Parathyroid adenoma (tissue), 2 donors: Measurements from ENCODE around the gene POT1.
"Not testable (repeated sequence)": the region's sequence is repeated elsewhere in the genome, so short reads cannot be mapped to it uniquely, and the experiment has no call there.

Experiments
- H2AFZ ChIP-seq: fragments of 300-600 bp; sonication (generic); one replicate; pipeline ENCODE4 v1.7.0; 2017; ENCODE audit warnings: antibody characterized with exemption, mild to moderate bottlenecking
- H3K27ac ChIP-seq: fragments of 300-600 bp; sonication (generic); one replicate; pipeline ENCODE4 v1.7.0; 2017
- H3K27me3 ChIP-seq: fragments of 300-600 bp; sonication (generic); one replicate; pipeline ENCODE4 v1.7.0; 2017; ENCODE audit warnings: low read length; ENCODE audit not compliant: control insufficient read depth, insufficient read depth
- H3K36me3 ChIP-seq: fragments of 300-600 bp; sonication (generic); one replicate; pipeline ENCODE4 v1.7.0; 2017; ENCODE audit warnings: low read length; ENCODE audit not compliant: control insufficient read depth, insufficient read depth
- H3K4me1 ChIP-seq: fragments of 300-600 bp; sonication (generic); one replicate; pipeline ENCODE4 v1.7.0; 2017; ENCODE audit warnings: control low read depth
- H3K4me2 ChIP-seq: fragments of 300-600 bp; sonication (generic); one replicate; pipeline ENCODE4 v1.7.0; 2017; ENCODE audit warnings: low read length
- H3K4me3 ChIP-seq: fragments of 300-600 bp; sonication (generic); one replicate; pipeline ENCODE4 v1.7.0; 2017; ENCODE audit warnings: low read depth, low read length
- H3K79me2 ChIP-seq: fragments of 300-600 bp; sonication (generic); one replicate; pipeline ENCODE4 v1.7.0; 2017; ENCODE audit warnings: control low read depth
- H3K9ac ChIP-seq: fragments of 300-600 bp; sonication (generic); one replicate; pipeline ENCODE4 v1.7.0; 2017; ENCODE audit warnings: mild to moderate bottlenecking
- H3K9me3 ChIP-seq: fragments of 300-600 bp; sonication (generic); one replicate; pipeline ENCODE4 v1.7.0; 2017; ENCODE audit warnings: low read length; ENCODE audit not compliant: control insufficient read depth
- CTCF ChIP-seq: fragments of 300-600 bp; sonication (generic); IDR thresholded peaks from one replicate; pipeline ENCODE4 v1.7.0; 2017; ENCODE audit warnings: antibody characterized with exemption, mild to moderate bottlenecking
- donor health status: primary hyperparathyroidism.

POT1 gene

GRCh38 chr7:124929467-124930172, at the start of gene POT1:
POT1 (minus strand) TSS chr7:124929825; CDS start chr7:124897173, 32,652 bp downstream.
- H3K79me2 ChIP-seq, result no peaks in the 10 kb centered on the region
- no peak for TF ChIP-seq CTCF
- H3K27ac ChIP-seq, result peak within 1 kb of the TSS; percentile 86
- no peaks in the 10 kb centered on the region for H3K36me3 ChIP-seq
- peaks cover 5% of the 10 kb centered on the region for H3K4me1 ChIP-seq
- H3K27me3 ChIP-seq, result no peaks in the 10 kb centered on the region
- H2AFZ ChIP-seq, result peak within 1 kb of the TSS; percentile 91
- peak within 1 kb of the TSS; percentile 95 for H3K4me2 ChIP-seq
- no peaks in the 10 kb centered on the region for H3K9me3 ChIP-seq
- H3K4me3 ChIP-seq, result peak within 1 kb of the TSS; percentile 93
- H3K9ac ChIP-seq, result no peak within 1 kb of the TSS

- H2AFZ ChIP-seq, H3K9me3 ChIP-seq, H3K79me2 ChIP-seq, H3K27me3 ChIP-seq, H3K36me3 ChIP-seq, H3K27ac ChIP-seq, H3K9ac ChIP-seq, H3K4me1 ChIP-seq, H3K4me2 ChIP-seq, H3K4me3 ChIP-seq: not testable (repeated sequence)
Observed at GRCh38 chr7:124975131-124975530, 45.5 kb upstream of the POT1 start.

- Histone ChIP-seq H3K27me3 (no peaks in the 10 kb centered on the region), H3K9me3 (no peaks in the 10 kb centered on the region), H2AFZ (no peak overlapping the region), H3K4me3 (no peak overlapping the region), H3K4me2 (no peak overlapping the region), H3K27ac (no peak overlapping the region), H3K9ac (no peak overlapping the region), H3K36me3 (no peaks in the 10 kb centered on the region), H3K79me2 (no peaks in the 10 kb centered on the region), H3K4me1 (no peaks in the 10 kb centered on the region)
- TF ChIP-seq CTCF, result no peak
Observed at GRCh38 chr7:124965553-124965952, 35.9 kb upstream of the POT1 start.

GRCh38 chr7:124959676-124960075, 30.1 kb upstream of the POT1 start:
- no peaks in the 10 kb centered on the region for H3K9me3 ChIP-seq
- no peak overlapping the region for H3K4me3 ChIP-seq
- no peaks in the 10 kb centered on the region for H3K36me3 ChIP-seq
- no peaks in the 10 kb centered on the region for H3K79me2 ChIP-seq
- H3K4me2 ChIP-seq, result no peak overlapping the region
- H3K9ac ChIP-seq, result no peak overlapping the region
- no peaks in the 10 kb centered on the region for H3K27me3 ChIP-seq
- no peaks in the 10 kb centered on the region for H3K4me1 ChIP-seq
- TF ChIP-seq CTCF, result no peak
- H2AFZ ChIP-seq, result no peak overlapping the region
- H3K27ac ChIP-seq, result no peak overlapping the region

GRCh38 chr7:124957952-124958351, 28.3 kb upstream of the POT1 start:
- H3K4me2 ChIP-seq, H3K4me3 ChIP-seq, H2AFZ ChIP-seq, H3K27me3 ChIP-seq, H3K36me3 ChIP-seq, H3K9ac ChIP-seq, H3K79me2 ChIP-seq, H3K9me3 ChIP-seq, H3K4me1 ChIP-seq, H3K27ac ChIP-seq: not testable (repeated sequence)

GRCh38 chr7:124956160-124956559, 26.5 kb upstream of the POT1 start:
- no peak for TF ChIP-seq CTCF
- H3K9ac ChIP-seq, result no peak overlapping the region

More at GRCh38 chr7:124956160-124956559, 26.5 kb upstream of the POT1 start:
- no peak overlapping the region for H3K4me3 ChIP-seq
- no peaks in the 10 kb centered on the region for H3K4me1 ChIP-seq
- no peaks in the 10 kb centered on the region for H3K36me3 ChIP-seq
- H3K79me2 ChIP-seq, result no peaks in the 10 kb centered on the region
- H2AFZ ChIP-seq, result no peak overlapping the region
- no peaks in the 10 kb centered on the region for H3K9me3 ChIP-seq
- H3K4me2 ChIP-seq, result no peak overlapping the region
- H3K27ac ChIP-seq, result no peak overlapping the region
- no peaks in the 10 kb centered on the region for H3K27me3 ChIP-seq
